Neural cell (in vitro differentiated cells): ENCODE measurements around the gene THADA. TPM values are rescaled to one million over a fixed set of nuclear protein-coding genes. Genes with fewer than 3 reads are reported as not detected.

Experiments used
- H2AFZ ChIP-seq: fragments of 200-600, 300-800 bp; sonication (generic), shearing (Covaris generic); 2 replicates; pipeline ENCODE4 v1.6.0; 2014; ENCODE audit warnings: low read depth, mild to moderate bottlenecking, antibody characterized with exemption, low read length, moderate library complexity
- H3F3A ChIP-seq: fragments of 200-600 bp; shearing (Covaris generic); 2 replicates; pipeline ENCODE4 v1.6.1; 2016; ENCODE audit warnings: mild to moderate bottlenecking, moderate library complexity, mixed read lengths, antibody characterized with exemption, low read length; ENCODE audit not compliant: insufficient read depth, poor library complexity, severe bottlenecking
- H3K27ac ChIP-seq: fragments of 200-600, 300-800 bp; sonication (generic), shearing (Covaris generic); 2 replicates; pipeline ENCODE4 v1.5.1; 2014; ENCODE audit warnings: mild to moderate bottlenecking, low read length, moderate library complexity
- H3K27me3 ChIP-seq: fragments of 300-800, 200-600 bp; sonication (generic), shearing (Covaris generic); 2 replicates; pipeline ENCODE4 v1.6.0; 2014; ENCODE audit warnings: mild to moderate bottlenecking, low read depth, low read length, moderate library complexity; ENCODE audit not compliant: insufficient read depth
- H3K36me3 ChIP-seq: fragments of 300-800, 200-600 bp; sonication (generic), shearing (Covaris generic); 2 replicates; pipeline ENCODE4 v1.5.1; 2014; ENCODE audit warnings: mild to moderate bottlenecking, antibody characterized with exemption, low read length, moderate library complexity; ENCODE audit not compliant: insufficient read depth
- H3K4me2 ChIP-seq: fragments of 300-800, 200-600 bp; sonication (generic), shearing (Covaris generic); 2 replicates; pipeline ENCODE4 v1.6.0; 2014; ENCODE audit warnings: mild to moderate bottlenecking, low read length
- H3K4me3 ChIP-seq: fragments of 300-800, 200-600 bp; sonication (generic), shearing (Covaris generic); 2 replicates; pipeline ENCODE4 v1.5.1; 2014; ENCODE audit warnings: mild to moderate bottlenecking, low read length, moderate library complexity
- H3K79me2 ChIP-seq: fragments of 200-600 bp; shearing (Covaris generic); replicated peaks from 2 replicates; pipeline ENCODE4 v1.6.0; 2014; ENCODE audit warnings: mild to moderate bottlenecking, low read length, moderate library complexity; ENCODE audit not compliant: insufficient read depth
- H3K9ac ChIP-seq: fragments of 300-800, 200-600 bp; sonication (generic), shearing (Covaris generic); 2 replicates; pipeline ENCODE4 v1.6.1; 2016; ENCODE audit warnings: mild to moderate bottlenecking, low read length, mixed read lengths
- H3K9me2 ChIP-seq: fragments of 200-600 bp; shearing (Covaris generic); 2 replicates; pipeline ENCODE4 v1.6.1; 2016; ENCODE audit warnings: mild to moderate bottlenecking, low read length, mixed read lengths; ENCODE audit not compliant: insufficient read depth
- H3K9me3 ChIP-seq: fragments of 200-600, 300-800 bp; sonication (generic), shearing (Covaris generic); 2 replicates; pipeline ENCODE4 v1.6.1; 2016; ENCODE audit warnings: mild to moderate bottlenecking, mixed run types, low read length, moderate library complexity, mixed read lengths
- H4K20me1 ChIP-seq: fragments of 200-600 bp; shearing (Covaris generic); 2 replicates; pipeline ENCODE4 v1.6.1; 2016; ENCODE audit warnings: mild to moderate bottlenecking, mixed run types; ENCODE audit not compliant: insufficient read depth
- CTCF ChIP-seq: fragments of 450-650 bp; IDR thresholded peaks from 2 replicates; pipeline ENCODE4 v1.5.1; 2014; ENCODE audit warnings: antibody characterized with exemption, mild to moderate bottlenecking, moderate library complexity; ENCODE audit not compliant: poor library complexity, severe bottlenecking
- EP300 ChIP-seq: fragments of 450-650 bp; conservative IDR thresholded peaks from 2 replicates; pipeline ENCODE4 v1.6.1; 2014; ENCODE audit warnings: antibody characterized with exemption, mild to moderate bottlenecking, moderate library complexity; ENCODE audit not compliant: poor library complexity, severe bottlenecking
- EZH2 ChIP-seq: fragments of 200-600, 300-800 bp; shearing (Covaris generic), sonication (generic); IDR thresholded peaks from 2 replicates; pipeline ENCODE4 v1.6.1; 2014; ENCODE audit warnings: antibody characterized with exemption, low read length, borderline replicate concordance, mild to moderate bottlenecking; ENCODE audit not compliant: insufficient read depth, poor library complexity, severe bottlenecking
- POLR2AphosphoS5 ChIP-seq: IDR thresholded peaks from 2 replicates; pipeline ENCODE4 v1.6.1; 2012
- RAD21 ChIP-seq: fragments of 450-650 bp; conservative IDR thresholded peaks from 2 replicates; pipeline ENCODE4 v1.6.1; 2014; ENCODE audit warnings: antibody characterized with exemption, mild to moderate bottlenecking, moderate library complexity
- REST ChIP-seq: IDR thresholded peaks from 2 replicates; pipeline ENCODE4 v1.6.1; 2012; ENCODE audit warnings: borderline replicate concordance
- SMC3 ChIP-seq: fragments of 450-650 bp; conservative IDR thresholded peaks from 2 replicates; pipeline ENCODE4 v1.6.1; 2014; ENCODE audit warnings: antibody characterized with exemption, mild to moderate bottlenecking, moderate library complexity; ENCODE audit not compliant: poor library complexity
- TAF1 ChIP-seq: IDR thresholded peaks from 2 replicates; pipeline ENCODE4 v1.6.1; 2012; ENCODE audit warnings: low read depth
- polyA plus RNA-seq: library from polyadenylated mRNA; depleted of rRNA; stranded (reverse); fragments of >200 nt; gene quantifications from 2 replicates; pipeline ENCODE4 v1.2.3, GENCODE V29; 2014

The THADA gene
- polyA plus RNA-seq, 1 donor from 2014 or later: 8.5 TPM

GRCh38 chr2:43328832-43329231 lies 267.0 kb downstream of the THADA start:
- TF ChIP-seq TAF1 (no peak), SMC3 (no peak), REST (no peak), EZH2 (no peak), CTCF (no peak), RAD21 (no peak), EP300 (no peak), POLR2AphosphoS5 (no peak)
- no peaks in the 10 kb centered on the region for H3K36me3 ChIP-seq
- no peak overlapping the region for H2AFZ ChIP-seq
- no peaks in the 10 kb centered on the region for H3K27me3 ChIP-seq
- no peak overlapping the region for H3K4me3 ChIP-seq
- no peaks in the 10 kb centered on the region for H3K79me2 ChIP-seq
- H3K9ac ChIP-seq: no peak overlapping the region
- H3K4me2 ChIP-seq: no peak overlapping the region
- H3K9me2 ChIP-seq: no peaks in the 10 kb centered on the region
- no peaks in the 10 kb centered on the region for H4K20me1 ChIP-seq
- H3K27ac ChIP-seq: no peak overlapping the region
- no peaks in the 10 kb centered on the region for H3K9me3 ChIP-seq
- H3F3A ChIP-seq: no peaks in the 10 kb centered on the region

- H3K27me3 ChIP-seq: no peaks in the 10 kb centered on the region
- H3K9me3 ChIP-seq: no peaks in the 10 kb centered on the region
- H3K9ac ChIP-seq: no peak overlapping the region
- no peak overlapping the region for H3K4me3 ChIP-seq
- no peak overlapping the region for H2AFZ ChIP-seq
- no peaks in the 10 kb centered on the region for H3K9me2 ChIP-seq
- no peak overlapping the region for H3K4me2 ChIP-seq
- no peak for TF ChIP-seq RAD21
- no peak for TF ChIP-seq SMC3
- no peaks in the 10 kb centered on the region for H4K20me1 ChIP-seq
- no peaks in the 10 kb centered on the region for H3K36me3 ChIP-seq
- no peaks in the 10 kb centered on the region for H3F3A ChIP-seq
- H3K27ac ChIP-seq: no peak overlapping the region
- no peaks in the 10 kb centered on the region for H3K79me2 ChIP-seq
These were observed 267.7 kb downstream of the THADA start for GRCh38 chr2:43328133-43328532.

- no peak for TF ChIP-seq EZH2
- TF ChIP-seq SMC3: no peak
These were observed 268.7 kb downstream of the THADA start for GRCh38 chr2:43327119-43327518.

More at GRCh38 chr2:43327119-43327518, 268.7 kb downstream of the THADA start:
- H3K27ac ChIP-seq: no peak overlapping the region
- no peak overlapping the region for H3K4me2 ChIP-seq
- no peak overlapping the region for H2AFZ ChIP-seq
- no peak overlapping the region for H3K4me3 ChIP-seq
- no peaks in the 10 kb centered on the region for H3K27me3 ChIP-seq
- no peaks in the 10 kb centered on the region for H3F3A ChIP-seq
- no peaks in the 10 kb centered on the region for H3K9me2 ChIP-seq
- H4K20me1 ChIP-seq: no peaks in the 10 kb centered on the region
- no peaks in the 10 kb centered on the region for H3K36me3 ChIP-seq
- no peak overlapping the region for H3K9ac ChIP-seq
- H3K79me2 ChIP-seq: no peaks in the 10 kb centered on the region
- no peaks in the 10 kb centered on the region for H3K9me3 ChIP-seq
